GM13977 (cell line): Measurements from ENCODE around the gene TRIM52.
A peak's percentile ranks its signal among the peaks of the same experiment; 100 is the strongest.
"Not testable (repeated sequence)": the region's sequence is repeated elsewhere in the genome, so short reads cannot be mapped to it uniquely, and the experiment has no call there.

Source experiments
- DNase-seq: peaks from one replicate; pipeline ENCODE4 v3.0.0; 2012; ENCODE audit warnings: low spot score
- CTCF ChIP-seq: IDR thresholded peaks from 2 replicates; pipeline ENCODE4 v1.5.1; 2012; ENCODE audit warnings: mild to moderate bottlenecking, control low read depth; ENCODE audit not compliant: insufficient read depth; ENCODE audit errors: extremely low read depth, missing control alignments
- in situ Hi-C: fragments of 300-500 bp; cut with MboI; formaldehyde crosslinking; loops from one replicate; pipeline ENCODE4 v1.12.0; 2022; ENCODE audit warnings: low sequenced_read_pairs, low pct_unique_long_range_greater_than_20kb, mixed read lengths, inconsistent platforms; ENCODE audit not compliant: unreplicated experiment

Gene TRIM52

GRCh38 chr5:181260720-181261319, at the start of gene TRIM52:
Gene TRIM52, minus strand, starts transcription at chr5:181261143. Its CDS starts 330 bp downstream, at chr5:181260813.
- no peak for TF ChIP-seq CTCF
- in situ Hi-C loops, result no loop called here
- DNase-seq, result peak; percentile 90

- in situ Hi-C loops, DNase-seq: not testable (repeated sequence)
Observed at GRCh38 chr5:181287331-181287730, 26.4 kb upstream of the TRIM52 start.

GRCh38 chr5:181285962-181286705, 25.2 kb upstream of the TRIM52 start:
- in situ Hi-C loops, DNase-seq: not testable (repeated sequence)

GRCh38 chr5:181283841-181284755, 23.2 kb upstream of the TRIM52 start:
- in situ Hi-C loops, result not testable (repeated sequence)

GRCh38 chr5:181283347-181283746, 22.4 kb upstream of the TRIM52 start:
- in situ Hi-C loops, result no loop called here
- DNase-seq, result no peak
- TF ChIP-seq CTCF, result no peak

More at GRCh38 chr5:181283841-181284755, 23.2 kb upstream of the TRIM52 start:
- not testable (repeated sequence) for DNase-seq

GRCh38 chr5:181282874-181283273, 21.9 kb upstream of the TRIM52 start:
- TF ChIP-seq CTCF, result no peak
- no peak for DNase-seq
- in situ Hi-C loops, result no loop called here

- in situ Hi-C loops, DNase-seq: not testable (repeated sequence)
Observed at GRCh38 chr5:181282415-181282814, 21.5 kb upstream of the TRIM52 start.

GRCh38 chr5:181281984-181282316, 21.0 kb upstream of the TRIM52 start:
- DNase-seq, result no peak
- no peak for TF ChIP-seq CTCF
- in situ Hi-C loops, result no loop called here
